ENCODE measurements around the gene KLHL40.

Gene KLHL40

DNA sequence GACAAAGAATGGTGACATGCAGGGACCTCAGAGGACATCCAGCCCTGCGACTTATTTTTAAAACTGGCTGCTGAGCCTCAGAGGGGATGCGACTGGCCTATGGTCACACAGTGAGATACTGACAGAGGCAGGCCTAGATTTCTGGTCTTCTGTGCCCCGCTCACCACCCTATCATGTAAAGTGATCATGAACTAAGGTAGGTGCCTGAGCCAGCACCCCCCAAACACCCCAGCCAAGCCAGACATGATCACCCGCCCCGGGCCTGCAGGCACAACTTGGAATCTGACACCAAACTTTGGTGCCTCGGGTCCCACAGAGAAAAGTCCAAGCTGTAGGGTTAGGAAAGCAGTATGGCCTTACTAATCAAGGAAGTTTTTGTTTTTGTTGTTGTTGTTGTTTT lies 51.2 kb downstream of the KLHL40 start:
- no peaks in the 10 kb centered on the region for H3K36me3 ChIP-seq (ENCODE audit: insufficient read depth, low read length)

DNA sequence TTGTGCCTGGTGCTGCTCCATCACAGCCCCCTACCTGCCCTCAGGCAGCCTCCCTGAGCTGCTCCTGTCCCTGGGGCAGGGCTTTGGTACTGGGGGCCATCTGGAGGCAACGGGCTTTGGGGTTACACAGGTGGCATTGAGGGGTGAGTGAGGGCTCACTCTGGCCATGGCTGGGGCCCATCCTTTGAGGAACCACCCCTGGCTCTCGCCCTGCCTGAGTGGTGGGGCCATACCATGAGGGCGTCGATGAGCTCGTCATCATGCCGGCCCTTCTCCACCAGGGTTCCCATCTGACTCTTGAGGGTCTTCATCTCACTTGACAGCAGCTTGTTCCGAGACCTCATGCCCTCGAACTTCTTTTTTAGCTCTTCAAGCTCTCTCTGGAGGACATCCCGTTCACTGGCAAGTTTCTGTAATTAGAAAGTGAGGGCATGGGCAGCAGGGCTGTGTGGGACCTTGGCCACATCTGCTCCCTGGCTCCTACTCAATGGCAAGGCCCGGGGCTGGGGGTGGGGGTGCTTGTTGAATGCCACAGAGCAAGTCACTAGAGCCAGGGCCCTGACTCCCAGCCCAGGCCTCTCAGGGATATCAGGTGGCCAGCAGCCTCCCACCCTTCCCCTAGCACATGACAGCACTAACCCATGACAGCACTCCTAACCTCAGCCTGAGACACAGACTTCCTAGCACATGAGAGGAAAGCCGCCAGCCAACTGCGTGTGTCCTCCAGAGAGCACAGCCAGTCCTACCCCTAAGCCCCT lies 54.2 kb downstream of the KLHL40 start:
- Histone ChIP-seq H3K27me3 (ENCODE audit: insufficient read depth, low read length, poor library complexity) (no peaks in the 10 kb centered on the region), H3K9me3 (ENCODE audit: insufficient read depth, low read length, severe bottlenecking) (no peaks in the 10 kb centered on the region), H3K4me2 (ENCODE audit: insufficient read depth, low read length) (no peak overlapping the region), H3K4me3 (ENCODE audit: low read depth in 1 of 2, low read length in 2 of 2) (no peak overlapping the region), H4K20me1 (ENCODE audit: insufficient read depth, low read length) (no peaks in the 10 kb centered on the region), H2AFZ (ENCODE audit: low read depth, low read length) (no peak overlapping the region), H3K27ac (ENCODE audit: low read length) (no peak overlapping the region), H3K4me1 (ENCODE audit: insufficient read depth, low read length) (no peaks in the 10 kb centered on the region), H3K9ac (ENCODE audit: low read depth, low read length) (no peak overlapping the region), H3K79me2 (ENCODE audit: insufficient read depth, low read length) (no peaks in the 10 kb centered on the region), H3K36me3 (ENCODE audit: insufficient read depth, low read length) (no peaks in the 10 kb centered on the region)
- no peak for ATAC-seq (ENCODE audit: insufficient read depth, low read depth)
- DNase-seq: no peak
- TF ChIP-seq EZH2 (IDR thresholded peaks at IDR 0.05; ENCODE audit: borderline replicate concordance, low read depth, low read length, severe bottlenecking): no peak
- TF ChIP-seq, protein P1, sequence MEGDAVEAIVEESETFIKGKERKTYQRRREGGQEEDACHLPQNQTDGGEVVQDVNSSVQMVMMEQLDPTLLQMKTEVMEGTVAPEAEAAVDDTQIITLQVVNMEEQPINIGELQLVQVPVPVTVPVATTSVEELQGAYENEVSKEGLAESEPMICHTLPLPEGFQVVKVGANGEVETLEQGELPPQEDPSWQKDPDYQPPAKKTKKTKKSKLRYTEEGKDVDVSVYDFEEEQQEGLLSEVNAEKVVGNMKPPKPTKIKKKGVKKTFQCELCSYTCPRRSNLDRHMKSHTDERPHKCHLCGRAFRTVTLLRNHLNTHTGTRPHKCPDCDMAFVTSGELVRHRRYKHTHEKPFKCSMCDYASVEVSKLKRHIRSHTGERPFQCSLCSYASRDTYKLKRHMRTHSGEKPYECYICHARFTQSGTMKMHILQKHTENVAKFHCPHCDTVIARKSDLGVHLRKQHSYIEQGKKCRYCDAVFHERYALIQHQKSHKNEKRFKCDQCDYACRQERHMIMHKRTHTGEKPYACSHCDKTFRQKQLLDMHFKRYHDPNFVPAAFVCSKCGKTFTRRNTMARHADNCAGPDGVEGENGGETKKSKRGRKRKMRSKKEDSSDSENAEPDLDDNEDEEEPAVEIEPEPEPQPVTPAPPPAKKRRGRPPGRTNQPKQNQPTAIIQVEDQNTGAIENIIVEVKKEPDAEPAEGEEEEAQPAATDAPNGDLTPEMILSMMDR (IDR thresholded peaks at IDR 0.05; ENCODE audit: borderline replicate concordance, extremely low read depth, low read length, poor library complexity, severe bottlenecking): no peak

More for the DNA sequence above, 51.2 kb downstream of the KLHL40 start:
- H3K9me3 ChIP-seq (ENCODE audit: insufficient read depth, low read length, severe bottlenecking): no peaks in the 10 kb centered on the region
- no peak for DNase-seq
- ATAC-seq (ENCODE audit: insufficient read depth, low read depth): no peak
- H3K9ac ChIP-seq (ENCODE audit: low read depth, low read length): no peak overlapping the region
- no peak overlapping the region for H3K27ac ChIP-seq (ENCODE audit: low read length)
- no peaks in the 10 kb centered on the region for H3K4me1 ChIP-seq (ENCODE audit: insufficient read depth, low read length)
- no peaks in the 10 kb centered on the region for H3K79me2 ChIP-seq (ENCODE audit: insufficient read depth, low read length)
- H3K4me2 ChIP-seq (ENCODE audit: insufficient read depth, low read length): no peak overlapping the region
- H2AFZ ChIP-seq (ENCODE audit: low read depth, low read length): no peak overlapping the region
- no peak for TF ChIP-seq EZH2 (IDR thresholded peaks at IDR 0.05; ENCODE audit: borderline replicate concordance, low read depth, low read length, severe bottlenecking)
- TF ChIP-seq, protein P1 (IDR thresholded peaks at IDR 0.05; ENCODE audit: borderline replicate concordance, extremely low read depth, low read length, poor library complexity, severe bottlenecking): no peak
- no peaks in the 10 kb centered on the region for H4K20me1 ChIP-seq (ENCODE audit: insufficient read depth, low read length)
- H3K27me3 ChIP-seq (ENCODE audit: insufficient read depth, low read length, poor library complexity): no peaks in the 10 kb centered on the region
- no peak overlapping the region for H3K4me3 ChIP-seq (ENCODE audit: low read depth in 1 of 2, low read length in 2 of 2)

DNA sequence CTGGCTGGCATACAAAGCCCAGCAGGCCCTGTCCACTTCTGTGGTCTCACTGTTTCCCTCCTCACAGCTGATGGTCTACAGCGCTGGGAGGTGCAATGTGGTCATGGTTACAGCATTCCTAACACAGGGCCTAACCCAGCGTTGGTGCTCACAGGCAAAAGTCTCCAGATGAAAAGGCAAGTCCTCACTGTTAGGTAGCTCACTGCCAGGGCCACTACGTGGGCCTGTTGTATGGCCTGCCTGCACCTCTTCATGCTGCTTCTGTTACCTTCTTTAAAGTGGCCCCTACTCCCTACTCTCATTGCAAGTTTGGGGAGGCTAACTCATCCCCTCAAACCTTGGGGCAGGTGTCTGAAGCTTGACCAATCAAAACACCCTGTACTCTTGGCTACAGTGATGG lies 56.5 kb downstream of the KLHL40 start:
- no peak overlapping the region for H3K9ac ChIP-seq (ENCODE audit: low read depth, low read length)
- ATAC-seq (ENCODE audit: insufficient read depth, low read depth): no peak
- TF ChIP-seq EZH2 (IDR thresholded peaks at IDR 0.05; ENCODE audit: borderline replicate concordance, low read depth, low read length, severe bottlenecking): no peak
- TF ChIP-seq, protein P1 (IDR thresholded peaks at IDR 0.05; ENCODE audit: borderline replicate concordance, extremely low read depth, low read length, poor library complexity, severe bottlenecking): no peak

More for the DNA sequence above, 56.5 kb downstream of the KLHL40 start:
- Histone ChIP-seq H3K79me2 (ENCODE audit: insufficient read depth, low read length) (no peaks in the 10 kb centered on the region), H3K27me3 (ENCODE audit: insufficient read depth, low read length, poor library complexity) (no peaks in the 10 kb centered on the region), H3K27ac (ENCODE audit: low read length) (no peak overlapping the region), H2AFZ (ENCODE audit: low read depth, low read length) (no peak overlapping the region), H3K4me3 (ENCODE audit: low read depth in 1 of 2, low read length in 2 of 2) (no peak overlapping the region), H3K9me3 (ENCODE audit: insufficient read depth, low read length, severe bottlenecking) (no peaks in the 10 kb centered on the region), H3K36me3 (ENCODE audit: insufficient read depth, low read length) (no peaks in the 10 kb centered on the region), H3K4me1 (ENCODE audit: insufficient read depth, low read length) (no peaks in the 10 kb centered on the region), H4K20me1 (ENCODE audit: insufficient read depth, low read length) (no peaks in the 10 kb centered on the region), H3K4me2 (ENCODE audit: insufficient read depth, low read length) (no peak overlapping the region)
- no peak for DNase-seq

Measured in DND-41 (cell line).